T-helper 1 cell treated with Interleukin-12 subunit alpha and Interleukin-12 subunit beta and Interleukin-4 antibody, amounts not matched to agents 30 ng/mL and 1 ng/mL, for 36 hours (primary cell): Measurements from ENCODE around the gene ZNF467. TPM values are rescaled to one million over a fixed set of nuclear protein-coding genes. Genes with fewer than 3 reads are reported as not detected.

Experiments used
- intact Hi-C: fragments of 100-400 bp; cut with micrococcal nuclease; formaldehyde crosslinking; loops from one replicate; pipeline ENCODE4 v1.15.1; 2024
- total RNA-seq: library from RNA; stranded (reverse); gene quantifications from 2 replicates; pipeline ENCODE4 v1.2.3, GENCODE V29; 2022

Gene ZNF467
- not detected in 2 replicates for total RNA-seq

- intact Hi-C loops = loop anchor here (1.0 to 5.0 kb wide), 4 partner anchors 65 to 1309 kb away; partner anchors contain the start of genes FASTK, TMUB1, ZNF746 and ZNF862
Measured at GRCh38 chr7:149773446-149774236, at the start of gene ZNF467. ZNF467 (minus strand) TSS chr7:149773588; CDS start chr7:149771032, 2,556 bp downstream.

GRCh38 chr7:149822353-149822943 lies 49.1 kb upstream of the ZNF467 start:
- intact Hi-C loops = no loop called here

GRCh38 chr7:149821191-149822148 lies 48.1 kb upstream of the ZNF467 start:
- intact Hi-C loops = no loop called here

- intact Hi-C loops = no loop called here
Measured at GRCh38 chr7:149820622-149821190, 47.3 kb upstream of the ZNF467 start.

- intact Hi-C loops = no loop called here
Measured at GRCh38 chr7:149819961-149820340, 46.6 kb upstream of the ZNF467 start.

GRCh38 chr7:149819141-149819960 lies 46.0 kb upstream of the ZNF467 start:
- intact Hi-C loops = no loop called here

GRCh38 chr7:149818536-149818840 lies 45.1 kb upstream of the ZNF467 start:
- intact Hi-C loops = no loop called here

- intact Hi-C loops = no loop called here
Measured at GRCh38 chr7:149817836-149818535, 44.6 kb upstream of the ZNF467 start.

GRCh38 chr7:149817301-149817771 lies 43.9 kb upstream of the ZNF467 start:
- intact Hi-C loops = no loop called here

- intact Hi-C loops = no loop called here
Measured at GRCh38 chr7:149816794-149817193, 43.4 kb upstream of the ZNF467 start.

- intact Hi-C loops = no loop called here
Measured at GRCh38 chr7:149816267-149816751, 42.9 kb upstream of the ZNF467 start.

- intact Hi-C loops = no loop called here
Measured at GRCh38 chr7:149815661-149816266, 42.4 kb upstream of the ZNF467 start.

GRCh38 chr7:149815121-149815520 lies 41.7 kb upstream of the ZNF467 start:
- intact Hi-C loops = no loop called here

- intact Hi-C loops = no loop called here
Measured at GRCh38 chr7:149814494-149814893, 41.1 kb upstream of the ZNF467 start.

GRCh38 chr7:149813254-149814035 lies 40.1 kb upstream of the ZNF467 start:
- intact Hi-C loops = no loop called here

- intact Hi-C loops = no loop called here
Measured at GRCh38 chr7:149811831-149812490, 38.6 kb upstream of the ZNF467 start.

- intact Hi-C loops = no loop called here
Measured at GRCh38 chr7:149811221-149811620, 37.8 kb upstream of the ZNF467 start.

GRCh38 chr7:149809215-149809614 lies 35.8 kb upstream of the ZNF467 start:
- intact Hi-C loops = loop anchor here (5.0 kb wide), 1 partner anchor 468 kb away; no protein-coding TSS in a partner anchor
